Naive B cell (primary cell): Measurements from ENCODE around the gene GFER. TPM values are rescaled to one million over a fixed set of nuclear protein-coding genes. Genes with fewer than 3 reads are reported as not detected.
"Not testable (repeated sequence)": the region's sequence is repeated elsewhere in the genome, so short reads cannot be mapped to it uniquely, and the experiment has no call there.

Experiments
- ATAC-seq, 2 donors: fragments of 150-1000 bp; cut with Tn5 transposase; 2 replicates each; pipeline ENCODE4 v1.10.0; 2021; ENCODE audit warnings: low read depth in 2 of 2, mild to moderate bottlenecking in 2 of 2, moderate library complexity in 2 of 2
- DNase-seq: peaks from one replicate; pipeline ENCODE4 v3.0.0; 2022
- H3K27ac Mint-ChIP-seq, 6 donors: one replicate each; pipeline ENCODE4 v1.8.0; 2020 to 2022; ENCODE audit warnings: mild to moderate bottlenecking in 6 of 6, mixed read lengths in 6 of 6, moderate library complexity in 5 of 6, inconsistent platforms in 2 of 6
- H3K27me3 Mint-ChIP-seq, 3 donors: one replicate each; pipeline ENCODE4 v1.8.0; 2021 to 2022; ENCODE audit warnings: mixed read lengths in 3 of 3, mild to moderate bottlenecking in 1 of 3
- H3K36me3 Mint-ChIP-seq, 2 donors: one replicate each; pipeline ENCODE4 v1.8.0; 2020 to 2022; ENCODE audit warnings: mixed read lengths in 2 of 2, inconsistent platforms in 1 of 2, mild to moderate bottlenecking in 1 of 2
- H3K4me1 Mint-ChIP-seq, 3 donors: one replicate each; pipeline ENCODE4 v1.8.0; 2020 to 2022; ENCODE audit warnings: mixed read lengths in 3 of 3, inconsistent platforms in 1 of 3, mild to moderate bottlenecking in 1 of 3, moderate library complexity in 1 of 3
- H3K4me3 Mint-ChIP-seq, 8 donors: one replicate each; pipeline ENCODE4 v1.8.0; 2020 to 2022; ENCODE audit warnings: mild to moderate bottlenecking in 8 of 8, mixed read lengths in 8 of 8, moderate library complexity in 8 of 8, inconsistent platforms in 2 of 8
- H3K9me3 Mint-ChIP-seq, 7 donors: one replicate each; pipeline ENCODE4 v1.8.0; 2020 to 2022; ENCODE audit warnings: mixed read lengths in 7 of 7, mild to moderate bottlenecking in 5 of 7, inconsistent platforms in 2 of 7, moderate library complexity in 1 of 7
- polyA plus RNA-seq, 6 donors: library from polyadenylated mRNA; unstranded; fragments of 300-500 nt; fragmentation: Illumina TruSeq; gene quantifications; one replicate each; pipeline ENCODE4 v1.2.3, GENCODE V29; 2021; ENCODE audit warnings: low read depth in 6 of 6

Gene GFER
- polyA plus RNA-seq, 6 donors from 2014 or later, result 31.9 to 58.2 (median 37.6) TPM

GRCh38 chr16:2026461-2027023 is 42.5 kb downstream of the GFER start, which contains the start of gene NHERF2:
TSS of gene NHERF2 (plus strand) at chr16:2026902. CDS start at chr16:2027006, 104 bp downstream.
- H3K27ac Mint-ChIP-seq, result peak within 1 kb of the TSS in 2 of 6 donors; percentile 37 to 44
- DNase-seq (no peak), ATAC-seq (peak in 1 of 2 donors; percentile 9)
- peak within 1 kb of the TSS; percentile 68 to 88 (median 82) for H3K4me3 Mint-ChIP-seq
- no peaks in the 10 kb centered on the region for H3K36me3 Mint-ChIP-seq
- H3K4me1 Mint-ChIP-seq, result peaks cover 22 to 29% (median 22%) of the 10 kb centered on the region in 3 donors
- peaks cover 0 to 1% (median 0%) of the 10 kb centered on the region in 7 donors for H3K9me3 Mint-ChIP-seq
- H3K27me3 Mint-ChIP-seq, result peaks cover 17 to 62% (median 41%) of the 10 kb centered on the region in 3 donors

- Mint-ChIP-seq H3K27me3 (peaks cover 17 to 61% (median 36%) of the 10 kb centered on the region in 3 donors), H3K4me3 (peak overlapping the region; percentile 68 to 88 (median 82)), H3K4me1 (peaks cover 20 to 29% (median 22%) of the 10 kb centered on the region in 3 donors), H3K9me3 (peaks cover 0 to 1% (median 0%) of the 10 kb centered on the region in 7 donors), H3K27ac (peak overlapping the region in 2 of 6 donors; percentile 37 to 44), H3K36me3 (no peaks in the 10 kb centered on the region)
- DNase-seq (no peak), ATAC-seq (peak; percentile 40 to 45)
These were observed 43.3 kb downstream of the GFER start for GRCh38 chr16:2027024-2028010.

- no peak for DNase-seq
- Mint-ChIP-seq H3K27me3 (peaks cover 13 to 59% (median 29%) of the 10 kb centered on the region in 3 donors), H3K36me3 (no peaks in the 10 kb centered on the region)
These were observed 44.2 kb downstream of the GFER start for GRCh38 chr16:2028146-2028545.

GRCh38 chr16:2028620-2029220 is 44.7 kb downstream of the GFER start:
- H3K27ac Mint-ChIP-seq, result peak overlapping the region in 1 of 6 donors; percentile 47
- H3K4me1 Mint-ChIP-seq, result peaks cover 10 to 19% (median 11%) of the 10 kb centered on the region in 3 donors
- no peaks in the 10 kb centered on the region for H3K36me3 Mint-ChIP-seq
- H3K27me3 Mint-ChIP-seq, result peaks cover 9 to 61% (median 29%) of the 10 kb centered on the region in 3 donors
- peak overlapping the region in 3 of 8 donors; percentile 6 to 82 (median 13) for H3K4me3 Mint-ChIP-seq
- no peak for DNase-seq
- no peak for ATAC-seq
- H3K9me3 Mint-ChIP-seq, result no peaks in the 10 kb centered on the region

More at GRCh38 chr16:2028146-2028545, 44.2 kb downstream of the GFER start:
- H3K4me3 Mint-ChIP-seq, result peak overlapping the region in 7 of 8 donors; percentile 24 to 88 (median 82)
- ATAC-seq, result no peak
- H3K27ac Mint-ChIP-seq, result peak overlapping the region in 2 of 6 donors; percentile 24 to 47
- no peaks in the 10 kb centered on the region for H3K9me3 Mint-ChIP-seq
- peaks cover 11 to 21% (median 14%) of the 10 kb centered on the region in 3 donors for H3K4me1 Mint-ChIP-seq

- Mint-ChIP-seq H3K4me1 (peaks cover 7 to 15% (median 8%) of the 10 kb centered on the region in 3 donors), H3K4me3 (no peak overlapping the region), H3K27me3 (peaks cover 7 to 60% (median 23%) of the 10 kb centered on the region in 3 donors), H3K36me3 (no peaks in the 10 kb centered on the region), H3K9me3 (no peaks in the 10 kb centered on the region), H3K27ac (no peak overlapping the region)
- DNase-seq (no peak), ATAC-seq (no peak)
These were observed 45.4 kb downstream of the GFER start for GRCh38 chr16:2029350-2029749.

GRCh38 chr16:2030036-2030435 is 46.0 kb downstream of the GFER start:
- Mint-ChIP-seq H3K4me3 (peak overlapping the region in 1 of 8 donors; percentile 54), H3K36me3 (no peaks in the 10 kb centered on the region), H3K27me3 (peaks cover 6 to 59% (median 19%) of the 10 kb centered on the region in 3 donors), H3K4me1 (peaks cover 6 to 12% (median 8%) of the 10 kb centered on the region in 3 donors), H3K9me3 (no peaks in the 10 kb centered on the region), H3K27ac (peak overlapping the region in 1 of 6 donors; percentile 53)
- ATAC-seq (no peak), DNase-seq (no peak)

- Mint-ChIP-seq H3K4me3 (no peak overlapping the region), H3K27ac (peak overlapping the region in 1 of 6 donors; percentile 19), H3K4me1 (peaks cover 0 to 9% (median 4%) of the 10 kb centered on the region in 3 donors), H3K27me3 (peaks cover 6 to 49% (median 8%) of the 10 kb centered on the region in 3 donors), H3K36me3 (no peaks in the 10 kb centered on the region), H3K9me3 (no peaks in the 10 kb centered on the region)
- no peak for DNase-seq
- ATAC-seq, result no peak
These were observed 47.1 kb downstream of the GFER start for GRCh38 chr16:2031081-2031577.

- no peaks in the 10 kb centered on the region for H3K36me3 Mint-ChIP-seq
- peak overlapping the region in 1 of 6 donors; percentile 79 for H3K27ac Mint-ChIP-seq
- no peak for DNase-seq
- peaks cover 4 to 47% (median 8%) of the 10 kb centered on the region in 3 donors for H3K27me3 Mint-ChIP-seq
- H3K4me1 Mint-ChIP-seq, result peaks cover 0 to 8% (median 2%) of the 10 kb centered on the region in 3 donors
- peak overlapping the region in 1 of 8 donors; percentile 41 for H3K4me3 Mint-ChIP-seq
- H3K9me3 Mint-ChIP-seq, result no peaks in the 10 kb centered on the region
- peak; percentile 13 to 29 for ATAC-seq
These were observed 48.5 kb downstream of the GFER start for GRCh38 chr16:2032285-2033056.

- peak; percentile 68 to 71 for ATAC-seq
- Mint-ChIP-seq H3K4me3 (peak overlapping the region in 1 of 8 donors; percentile 29), H3K9me3 (no peaks in the 10 kb centered on the region), H3K27me3 (peaks cover 0 to 39% (median 8%) of the 10 kb centered on the region in 3 donors), H3K4me1 (peaks cover 0 to under 1% (median 0%) of the 10 kb centered on the region in 3 donors), H3K27ac (peak overlapping the region in 2 of 6 donors; percentile 34 to 92), H3K36me3 (no peaks in the 10 kb centered on the region)
- DNase-seq, result no peak
These were observed 49.3 kb downstream of the GFER start for GRCh38 chr16:2033057-2033908.

GRCh38 chr16:2033909-2034695 is 50.1 kb downstream of the GFER start:
- Mint-ChIP-seq H3K27ac (peak overlapping the region in 1 of 6 donors; percentile 34), H3K27me3 (peaks cover 0 to 31% (median under 1%) of the 10 kb centered on the region in 3 donors)
- not testable (repeated sequence) for H3K9me3 Mint-ChIP-seq, ATAC-seq, H3K4me3 Mint-ChIP-seq, H3K4me1 Mint-ChIP-seq, DNase-seq, H3K36me3 Mint-ChIP-seq
